HG02938 (cell line): ENCODE measurements around the gene RAD51B.

Source experiments
- ATAC-seq: cut with Tn5 transposase; IDR thresholded peaks from one replicate; pipeline ENCODE4 v1.9.1; 2021; ENCODE audit warnings: mild to moderate bottlenecking, moderate library complexity; ENCODE audit not compliant: unreplicated experiment

Gene RAD51B

GRCh38 chr14:68552075-68552474 lies 732.5 kb downstream of the RAD51B start:
- no peak for ATAC-seq

GRCh38 chr14:68552602-68553001 lies 733.0 kb downstream of the RAD51B start:
- no peak for ATAC-seq

GRCh38 chr14:68553311-68553710 lies 733.7 kb downstream of the RAD51B start:
- no peak for ATAC-seq

- ATAC-seq: no peak
These were observed 734.7 kb downstream of the RAD51B start for GRCh38 chr14:68554231-68554630.

GRCh38 chr14:68556253-68556652 lies 736.7 kb downstream of the RAD51B start:
- no peak for ATAC-seq

GRCh38 chr14:68557648-68558047 lies 738.1 kb downstream of the RAD51B start:
- ATAC-seq: no peak

- ATAC-seq: no peak
These were observed 738.5 kb downstream of the RAD51B start for GRCh38 chr14:68558096-68558495.

GRCh38 chr14:68559949-68560348 lies 740.4 kb downstream of the RAD51B start:
- ATAC-seq: no peak

GRCh38 chr14:68561531-68562007 lies 742.0 kb downstream of the RAD51B start:
- ATAC-seq: no peak

GRCh38 chr14:68562911-68563250 lies 743.3 kb downstream of the RAD51B start:
- ATAC-seq: no peak

- ATAC-seq: no peak
These were observed 743.9 kb downstream of the RAD51B start for GRCh38 chr14:68563251-68564131.

GRCh38 chr14:68564191-68564825 lies 744.7 kb downstream of the RAD51B start:
- no peak for ATAC-seq

- no peak for ATAC-seq
These were observed 745.5 kb downstream of the RAD51B start for GRCh38 chr14:68564826-68565759.

- no peak for ATAC-seq
These were observed 746.5 kb downstream of the RAD51B start for GRCh38 chr14:68566075-68566474.

GRCh38 chr14:68568907-68569897 lies 749.6 kb downstream of the RAD51B start:
- ATAC-seq: no peak

GRCh38 chr14:68569970-68570409 lies 750.4 kb downstream of the RAD51B start:
- ATAC-seq: no peak

GRCh38 chr14:68571114-68571591 lies 751.6 kb downstream of the RAD51B start:
- ATAC-seq: no peak

- no peak for ATAC-seq
These were observed 752.4 kb downstream of the RAD51B start for GRCh38 chr14:68571928-68572525.

- ATAC-seq: no peak
These were observed 753.5 kb downstream of the RAD51B start for GRCh38 chr14:68573126-68573525.
